DND-41 (cell line): ENCODE results near the gene MEI1.

ENCODE experiments used
- EZH2 ChIP-seq: IDR thresholded peaks from 3 replicates; pipeline ENCODE4 v1.6.1; 2012; ENCODE audit warnings: borderline replicate concordance, low read depth, mild to moderate bottlenecking, moderate library complexity, low read length, inconsistent platforms; ENCODE audit not compliant: severe bottlenecking
- TF ChIP-seq, protein P1 (sequence below): IDR thresholded peaks from 2 replicates; pipeline ENCODE4 v1.5.1; 2012; ENCODE audit warnings: borderline replicate concordance, low read length, moderate library complexity, mild to moderate bottlenecking; ENCODE audit not compliant: poor library complexity, severe bottlenecking; ENCODE audit errors: extremely low read depth

- TF ChIP-seq EZH2 = no peak
- TF ChIP-seq, protein P1, sequence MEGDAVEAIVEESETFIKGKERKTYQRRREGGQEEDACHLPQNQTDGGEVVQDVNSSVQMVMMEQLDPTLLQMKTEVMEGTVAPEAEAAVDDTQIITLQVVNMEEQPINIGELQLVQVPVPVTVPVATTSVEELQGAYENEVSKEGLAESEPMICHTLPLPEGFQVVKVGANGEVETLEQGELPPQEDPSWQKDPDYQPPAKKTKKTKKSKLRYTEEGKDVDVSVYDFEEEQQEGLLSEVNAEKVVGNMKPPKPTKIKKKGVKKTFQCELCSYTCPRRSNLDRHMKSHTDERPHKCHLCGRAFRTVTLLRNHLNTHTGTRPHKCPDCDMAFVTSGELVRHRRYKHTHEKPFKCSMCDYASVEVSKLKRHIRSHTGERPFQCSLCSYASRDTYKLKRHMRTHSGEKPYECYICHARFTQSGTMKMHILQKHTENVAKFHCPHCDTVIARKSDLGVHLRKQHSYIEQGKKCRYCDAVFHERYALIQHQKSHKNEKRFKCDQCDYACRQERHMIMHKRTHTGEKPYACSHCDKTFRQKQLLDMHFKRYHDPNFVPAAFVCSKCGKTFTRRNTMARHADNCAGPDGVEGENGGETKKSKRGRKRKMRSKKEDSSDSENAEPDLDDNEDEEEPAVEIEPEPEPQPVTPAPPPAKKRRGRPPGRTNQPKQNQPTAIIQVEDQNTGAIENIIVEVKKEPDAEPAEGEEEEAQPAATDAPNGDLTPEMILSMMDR = no peak
Observed at GRCh38 chr22:41775976-41776375, 76.7 kb downstream of the MEI1 start.
